Fibroblast of pulmonary artery (primary cell): ENCODE measurements around the gene CYSTM1.

Experiments used
- DNase-seq: peaks from one replicate; pipeline ENCODE4 v3.0.0-alpha.2; 2010; ENCODE audit warnings: low read depth
- H3K4me3 ChIP-seq: replicated peaks from 2 replicates; pipeline ENCODE4 v1.5.1; 2011; ENCODE audit warnings: low read depth, mild to moderate bottlenecking, control low read depth, low read length, moderate library complexity
- CTCF ChIP-seq: IDR thresholded peaks from 2 replicates; pipeline ENCODE4 v1.5.1; 2011; ENCODE audit warnings: mild to moderate bottlenecking, control low read depth, low read length, inconsistent platforms; ENCODE audit errors: missing control alignments

Gene CYSTM1

GRCh38 chr5:140178086-140178410 is 3.1 kb downstream of the CYSTM1 start:
- TF ChIP-seq CTCF: no peak
- DNase-seq: no peak
- H3K4me3 ChIP-seq: no peak overlapping the region

- no peak for DNase-seq
- TF ChIP-seq CTCF: no peak
- no peak overlapping the region for H3K4me3 ChIP-seq
Measured at GRCh38 chr5:140178482-140179116, 3.6 kb downstream of the CYSTM1 start.

GRCh38 chr5:140181002-140181483 is 6.1 kb downstream of the CYSTM1 start:
- no peak for TF ChIP-seq CTCF
- no peak overlapping the region for H3K4me3 ChIP-seq
- no peak for DNase-seq

- H3K4me3 ChIP-seq: no peak overlapping the region
- no peak for DNase-seq
- no peak for TF ChIP-seq CTCF
Measured at GRCh38 chr5:140181525-140181924, 6.5 kb downstream of the CYSTM1 start.

GRCh38 chr5:140182075-140182711 is 7.2 kb downstream of the CYSTM1 start:
- H3K4me3 ChIP-seq: no peak overlapping the region
- DNase-seq: peak; percentile 60
- no peak for TF ChIP-seq CTCF

- H3K4me3 ChIP-seq: no peak overlapping the region
- TF ChIP-seq CTCF: no peak
- DNase-seq: peak; percentile 45
Measured at GRCh38 chr5:140182803-140183367, 7.9 kb downstream of the CYSTM1 start.

GRCh38 chr5:140185409-140185808 is 10.4 kb downstream of the CYSTM1 start:
- H3K4me3 ChIP-seq: no peak overlapping the region
- DNase-seq: no peak
- no peak for TF ChIP-seq CTCF
